GM21825 (cell line): ENCODE results near the gene CCND2.

Source experiments
- ATAC-seq: cut with Tn5 transposase; IDR thresholded peaks from one replicate; pipeline ENCODE4 v1.9.1; 2021; ENCODE audit warnings: mild to moderate bottlenecking, moderate library complexity; ENCODE audit not compliant: unreplicated experiment

Gene CCND2

GRCh38 chr12:4256043-4256826 lies 17.3 kb upstream of the CCND2 start:
- no peak for ATAC-seq

- no peak for ATAC-seq
These were observed 16.1 kb upstream of the CCND2 start for GRCh38 chr12:4257442-4257841.

- no peak for ATAC-seq
These were observed 14.5 kb upstream of the CCND2 start for GRCh38 chr12:4259099-4259498.

- ATAC-seq, result no peak
These were observed 11.9 kb upstream of the CCND2 start for GRCh38 chr12:4261655-4262054.

GRCh38 chr12:4265280-4265679 lies 8.3 kb upstream of the CCND2 start:
- no peak for ATAC-seq

GRCh38 chr12:4266990-4267389 lies 6.6 kb upstream of the CCND2 start:
- ATAC-seq, result no peak

GRCh38 chr12:4267704-4268328 lies 5.7 kb upstream of the CCND2 start:
- ATAC-seq, result no peak

- no peak for ATAC-seq
These were observed 5.0 kb upstream of the CCND2 start for GRCh38 chr12:4268329-4269181.

- peak; percentile 33 for ATAC-seq
These were observed 4.1 kb upstream of the CCND2 start for GRCh38 chr12:4269279-4269991.

- ATAC-seq, result no peak
These were observed 3.3 kb upstream of the CCND2 start for GRCh38 chr12:4270016-4270830.

GRCh38 chr12:4270831-4271716 lies 2.5 kb upstream of the CCND2 start:
- ATAC-seq, result no peak

GRCh38 chr12:4271717-4272423 lies 1.7 kb upstream of the CCND2 start:
- peak; percentile 25 for ATAC-seq

- peak; percentile 3 for ATAC-seq
These were observed 914 bp upstream of the CCND2 start for GRCh38 chr12:4272424-4273272.

GRCh38 chr12:4273273-4273651 lies 300 bp upstream of the CCND2 start:
- no peak for ATAC-seq

GRCh38 chr12:4274396-4275015 lies 944 bp downstream of the CCND2 start:
- ATAC-seq, result no peak

- ATAC-seq, result no peak
These were observed 1.7 kb downstream of the CCND2 start for GRCh38 chr12:4275016-4275869.
